Brain microvascular endothelial cell (primary cell): ENCODE measurements around the gene FREM2.

Source experiments
- DNase-seq: peaks from one replicate; pipeline ENCODE4 v3.0.0-alpha.2; 2020
- H3K27ac ChIP-seq: fragments of 250-450 bp; sonication (Bioruptor Pico); 2 replicates; pipeline ENCODE4 v1.5.1; 2020; ENCODE audit warnings: mild to moderate bottlenecking, moderate library complexity
- H3K27me3 ChIP-seq: fragments of 250-450 bp; sonication (Bioruptor Pico); replicated peaks from 2 replicates; pipeline ENCODE4 v1.5.1; 2020; ENCODE audit warnings: mild to moderate bottlenecking
- H3K36me3 ChIP-seq: fragments of 250-450 bp; sonication (Bioruptor Pico); replicated peaks from 2 replicates; pipeline ENCODE4 v1.5.1; 2020; ENCODE audit warnings: mild to moderate bottlenecking
- H3K4me3 ChIP-seq: 2 replicates; pipeline ENCODE4 v1.5.1; 2011; ENCODE audit warnings: low read depth, mild to moderate bottlenecking, control low read depth, low read length, moderate library complexity
- in situ Hi-C: cut with HindIII; loops from 2 replicates; pipeline ENCODE4 v1.10.0; 2017; ENCODE audit warnings: low sequenced_read_pairs, low pct_ligation_motif_present
- TF ChIP-seq, protein P1 (sequence below): IDR thresholded peaks from 2 replicates; pipeline ENCODE4 v1.5.1; 2011; ENCODE audit warnings: low read depth, mild to moderate bottlenecking, moderate library complexity, low read length, control low read depth, inconsistent platforms; ENCODE audit errors: missing control alignments

Gene FREM2

DNA sequence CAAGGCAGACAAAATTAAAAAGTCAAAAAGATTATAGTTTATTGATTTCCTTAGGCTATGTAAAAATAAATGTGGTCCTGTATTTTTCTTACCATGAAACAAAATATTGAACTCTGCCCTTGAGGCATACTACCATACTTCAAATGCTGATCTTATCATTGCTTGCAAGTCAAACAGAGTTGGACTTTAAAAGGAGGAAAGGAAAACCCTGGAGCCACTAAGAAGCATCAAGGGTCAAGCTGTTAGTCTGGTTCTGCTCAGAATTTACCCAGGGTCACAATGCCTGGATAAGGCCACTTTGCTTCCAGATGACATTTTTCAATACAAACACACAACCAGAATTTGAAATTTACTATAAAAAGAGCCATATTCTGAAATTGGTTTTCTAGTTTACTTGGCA lies 2.2 kb upstream of the FREM2 start:
- peaks cover 22% of the 10 kb centered on the region for H3K27me3 ChIP-seq
- in situ Hi-C loops, result no loop called here
- no peak overlapping the region for H3K27ac ChIP-seq
- no peak for DNase-seq
- no peak overlapping the region for H3K4me3 ChIP-seq
- H3K36me3 ChIP-seq, result no peaks in the 10 kb centered on the region
- TF ChIP-seq, protein P1, sequence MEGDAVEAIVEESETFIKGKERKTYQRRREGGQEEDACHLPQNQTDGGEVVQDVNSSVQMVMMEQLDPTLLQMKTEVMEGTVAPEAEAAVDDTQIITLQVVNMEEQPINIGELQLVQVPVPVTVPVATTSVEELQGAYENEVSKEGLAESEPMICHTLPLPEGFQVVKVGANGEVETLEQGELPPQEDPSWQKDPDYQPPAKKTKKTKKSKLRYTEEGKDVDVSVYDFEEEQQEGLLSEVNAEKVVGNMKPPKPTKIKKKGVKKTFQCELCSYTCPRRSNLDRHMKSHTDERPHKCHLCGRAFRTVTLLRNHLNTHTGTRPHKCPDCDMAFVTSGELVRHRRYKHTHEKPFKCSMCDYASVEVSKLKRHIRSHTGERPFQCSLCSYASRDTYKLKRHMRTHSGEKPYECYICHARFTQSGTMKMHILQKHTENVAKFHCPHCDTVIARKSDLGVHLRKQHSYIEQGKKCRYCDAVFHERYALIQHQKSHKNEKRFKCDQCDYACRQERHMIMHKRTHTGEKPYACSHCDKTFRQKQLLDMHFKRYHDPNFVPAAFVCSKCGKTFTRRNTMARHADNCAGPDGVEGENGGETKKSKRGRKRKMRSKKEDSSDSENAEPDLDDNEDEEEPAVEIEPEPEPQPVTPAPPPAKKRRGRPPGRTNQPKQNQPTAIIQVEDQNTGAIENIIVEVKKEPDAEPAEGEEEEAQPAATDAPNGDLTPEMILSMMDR, result no peak

DNA sequence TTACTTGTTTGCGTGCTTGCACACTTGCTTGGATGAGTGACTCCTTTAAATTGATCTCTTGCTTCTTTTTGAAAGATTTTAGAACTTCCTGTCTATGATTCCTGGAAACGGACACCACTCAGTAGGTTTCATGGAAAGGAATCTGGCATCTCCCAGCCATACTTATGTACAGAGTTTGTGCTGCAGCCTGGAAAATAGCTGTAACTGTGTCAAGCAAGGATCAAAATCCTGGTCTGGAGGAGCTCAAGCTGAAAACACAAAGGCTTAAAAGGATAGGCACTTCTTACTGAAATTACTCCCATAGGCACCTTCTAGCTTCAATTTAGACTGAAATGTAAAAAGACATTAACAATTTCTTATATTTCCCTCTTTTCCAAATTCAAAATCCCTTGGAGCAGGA lies 1.4 kb upstream of the FREM2 start:
- TF ChIP-seq, protein P1, result no peak
- in situ Hi-C loops, result no loop called here
- H3K4me3 ChIP-seq, result no peak overlapping the region
- no peak for DNase-seq
- no peaks in the 10 kb centered on the region for H3K36me3 ChIP-seq
- no peak overlapping the region for H3K27ac ChIP-seq
- H3K27me3 ChIP-seq, result peaks cover 22% of the 10 kb centered on the region

DNA sequence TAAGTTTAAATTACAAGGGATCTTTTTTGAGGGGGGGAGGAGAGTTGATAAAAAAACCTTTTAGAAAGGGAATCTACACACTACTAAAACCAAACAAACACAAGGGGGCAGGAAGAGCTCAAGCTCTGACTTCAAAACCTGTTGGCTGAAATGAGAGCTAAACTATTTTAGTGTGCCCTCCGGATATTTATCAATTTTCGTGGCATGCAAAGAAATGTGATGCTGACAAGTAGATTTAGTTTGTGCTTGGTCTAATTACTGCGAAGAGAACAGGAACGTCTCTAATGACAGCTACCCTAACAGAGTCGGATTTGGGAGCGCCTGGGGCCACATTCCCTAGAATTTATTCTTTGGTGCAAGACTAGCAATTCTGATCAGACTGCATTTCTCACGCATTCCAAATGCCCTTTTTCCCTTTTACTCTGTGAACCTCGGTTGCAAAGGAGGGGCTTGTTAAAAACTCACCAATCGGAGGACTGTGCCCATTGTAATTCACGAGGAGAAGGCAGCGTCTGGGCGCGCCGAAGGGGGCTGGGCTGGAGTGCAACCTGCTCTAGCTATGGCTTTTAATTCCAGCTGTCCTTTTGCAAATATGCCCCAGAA lies 802 bp upstream of the FREM2 start:
- H3K36me3 ChIP-seq, result no peaks in the 10 kb centered on the region
- in situ Hi-C loops, result no loop called here
- peaks cover 22% of the 10 kb centered on the region for H3K27me3 ChIP-seq
- DNase-seq, result no peak
- TF ChIP-seq, protein P1, result peak; percentile 41
- no peak overlapping the region for H3K27ac ChIP-seq
- peak overlapping the region; percentile 50 for H3K4me3 ChIP-seq

DNA sequence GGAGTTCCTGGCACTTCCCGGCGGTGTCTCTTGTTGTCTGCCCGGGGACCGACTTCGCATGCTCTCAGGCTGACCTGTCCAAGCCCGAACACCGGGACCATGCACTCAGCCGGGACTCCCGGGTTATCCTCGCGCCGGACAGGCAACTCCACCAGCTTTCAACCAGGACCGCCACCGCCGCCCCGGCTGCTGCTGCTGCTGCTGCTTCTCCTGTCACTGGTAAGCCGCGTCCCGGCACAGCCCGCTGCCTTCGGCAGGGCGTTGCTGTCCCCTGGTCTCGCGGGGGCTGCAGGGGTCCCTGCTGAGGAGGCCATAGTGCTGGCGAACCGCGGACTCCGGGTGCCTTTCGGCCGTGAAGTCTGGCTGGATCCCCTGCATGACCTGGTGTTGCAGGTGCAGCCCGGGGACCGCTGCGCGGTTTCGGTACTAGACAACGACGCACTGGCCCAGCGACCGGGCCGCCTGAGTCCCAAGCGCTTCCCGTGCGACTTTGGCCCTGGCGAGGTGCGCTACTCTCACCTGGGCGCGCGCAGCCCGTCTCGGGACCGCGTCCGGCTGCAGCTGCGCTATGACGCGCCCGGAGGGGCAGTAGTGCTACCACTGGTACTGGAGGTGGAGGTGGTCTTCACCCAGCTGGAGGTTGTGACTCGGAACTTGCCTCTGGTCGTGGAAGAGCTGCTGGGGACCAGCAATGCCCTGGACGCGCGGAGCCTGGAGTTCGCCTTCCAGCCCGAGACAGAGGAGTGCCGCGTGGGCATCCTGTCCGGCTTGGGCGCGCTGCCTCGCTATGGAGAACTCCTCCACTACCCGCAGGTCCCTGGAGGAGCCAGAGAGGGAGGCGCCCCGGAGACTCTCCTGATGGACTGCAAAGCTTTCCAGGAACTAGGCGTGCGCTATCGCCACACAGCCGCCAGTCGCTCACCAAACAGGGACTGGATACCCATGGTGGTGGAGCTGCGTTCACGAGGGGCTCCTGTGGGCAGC lies 661 bp downstream of the FREM2 start:
- Histone ChIP-seq H3K36me3 (no peaks in the 10 kb centered on the region), H3K27me3 (peaks cover 22% of the 10 kb centered on the region), H3K27ac (no peak overlapping the region), H3K4me3 (peak overlapping the region; percentile 50)
- in situ Hi-C loops, result no loop called here
- TF ChIP-seq, protein P1, result no peak
- DNase-seq, result peak; percentile 13

DNA sequence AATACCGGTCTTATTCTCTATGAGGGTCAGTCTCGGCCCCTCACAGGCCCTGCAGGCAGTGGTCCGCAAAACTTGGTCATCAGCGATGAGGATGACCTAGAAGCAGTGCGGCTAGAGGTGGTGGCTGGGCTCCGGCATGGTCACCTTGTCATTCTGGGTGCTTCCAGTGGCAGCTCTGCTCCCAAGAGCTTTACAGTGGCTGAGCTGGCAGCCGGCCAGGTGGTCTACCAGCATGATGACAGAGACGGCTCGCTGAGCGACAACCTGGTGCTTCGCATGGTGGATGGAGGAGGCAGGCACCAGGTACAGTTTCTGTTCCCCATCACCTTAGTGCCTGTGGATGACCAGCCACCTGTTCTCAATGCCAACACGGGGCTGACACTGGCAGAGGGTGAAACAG lies 1.8 kb downstream of the FREM2 start:
- Histone ChIP-seq H3K4me3 (no peak overlapping the region), H3K36me3 (no peaks in the 10 kb centered on the region), H3K27ac (no peak overlapping the region), H3K27me3 (peaks cover 22% of the 10 kb centered on the region)
- TF ChIP-seq, protein P1, result no peak
- DNase-seq, result no peak
- in situ Hi-C loops, result no loop called here
